HepG2 (cell line): ENCODE measurements around the gene PLPP3. TPM values are rescaled to one million over a fixed set of nuclear protein-coding genes. Genes with fewer than 3 reads are reported as not detected.

Source experiments
- CAMTA2 ChIP-seq: sonication (generic); formaldehyde crosslinking; IDR thresholded peaks from 2 replicates; pipeline ENCODE4 v1.4.0; 2020; ENCODE audit warnings: mild to moderate bottlenecking, missing genetic modification reagents, borderline replicate concordance
- CCDC6 ChIP-seq: sonication (generic); formaldehyde crosslinking; IDR thresholded peaks from 2 replicates; pipeline ENCODE4 v1.8.1; 2022; ENCODE audit warnings: mild to moderate bottlenecking, missing genetic modification reagents, moderate library complexity
- DDIT3 ChIP-seq: sonication (generic); formaldehyde crosslinking; IDR thresholded peaks from 2 replicates; pipeline ENCODE4 v1.4.0; 2020; ENCODE audit warnings: mild to moderate bottlenecking, missing genetic modification reagents
- GMEB1 ChIP-seq: sonication (generic); formaldehyde crosslinking; IDR thresholded peaks from 2 replicates; pipeline ENCODE4 v1.5.1; 2020; ENCODE audit warnings: missing genetic modification reagents, mild to moderate bottlenecking, borderline replicate concordance
- GTF2F1 ChIP-seq: fragments of 150-350 bp; IDR thresholded peaks from 2 replicates; pipeline ENCODE4 v1.6.1; 2014; ENCODE audit warnings: low read length
- HNRNPUL1 ChIP-seq: fragments of 200-400 bp; formaldehyde crosslinking; IDR thresholded peaks from 2 replicates; pipeline ENCODE4 v1.6.1; 2017; ENCODE audit warnings: low read depth, mild to moderate bottlenecking, low read length, moderate library complexity
- KDM6A ChIP-seq: IDR thresholded peaks from 2 replicates; pipeline ENCODE4 v1.6.1; 2016; ENCODE audit warnings: low read depth
- RARG ChIP-seq: sonication (generic); formaldehyde crosslinking; IDR thresholded peaks from 2 replicates; pipeline ENCODE4 v1.4.0; 2020; ENCODE audit warnings: low read depth, mild to moderate bottlenecking, missing genetic modification reagents
- SALL1 ChIP-seq: sonication (generic); formaldehyde crosslinking; IDR thresholded peaks from 2 replicates; pipeline ENCODE4 v1.8.0; 2022; ENCODE audit warnings: mild to moderate bottlenecking, missing genetic modification reagents
- SMYD3 ChIP-seq: sonication (generic); formaldehyde crosslinking; IDR thresholded peaks from 2 replicates; pipeline ENCODE4 v1.8.1; 2023; ENCODE audit warnings: mild to moderate bottlenecking, missing genetic modification reagents
- SYNCRIP ChIP-seq: fragments of 200-400 bp; formaldehyde crosslinking; IDR thresholded peaks from 2 replicates; pipeline ENCODE4 v1.6.1; 2018; ENCODE audit warnings: mild to moderate bottlenecking, low read depth, low read length; ENCODE audit not compliant: insufficient read depth
- THYN1 ChIP-seq: sonication (generic); formaldehyde crosslinking; IDR thresholded peaks from 2 replicates; pipeline ENCODE4 v1.8.1; 2023; ENCODE audit warnings: low read depth, mild to moderate bottlenecking, moderate library complexity, missing genetic modification reagents, borderline replicate concordance
- TP53 ChIP-seq: sonication (generic); formaldehyde crosslinking; conservative IDR thresholded peaks from 2 replicates; pipeline ENCODE4 v1.4.0; 2020; ENCODE audit warnings: missing genetic modification reagents
- XRCC5 ChIP-seq: fragments of 200-400 bp; formaldehyde crosslinking; optimal IDR thresholded peaks from 2 replicates; pipeline ENCODE3; 2017; ENCODE audit warnings: mild to moderate bottlenecking, low read length
- ZC3H13 ChIP-seq: sonication (generic); formaldehyde crosslinking; IDR thresholded peaks from 2 replicates; pipeline ENCODE4 v1.8.1; 2023; ENCODE audit warnings: mild to moderate bottlenecking, missing genetic modification reagents, moderate library complexity
- ZNF619 ChIP-seq: sonication (generic); formaldehyde crosslinking; IDR thresholded peaks from 2 replicates; pipeline ENCODE4 v1.4.0; 2020; ENCODE audit warnings: mild to moderate bottlenecking, missing genetic modification reagents
- ZNF749 ChIP-seq: sonication (generic); formaldehyde crosslinking; IDR thresholded peaks from 2 replicates; pipeline ENCODE4 v1.8.0; 2022; ENCODE audit warnings: mild to moderate bottlenecking, missing genetic modification reagents, moderate library complexity, borderline replicate concordance
- polyA plus RNA-seq, 8 experiments: library from polyadenylated mRNA; depleted of rRNA in 3 of 8; stranded (reverse) in 7 of 8; unstranded in 1 of 8; fragments of >200 nt; fragmentation: Illumina TruSeq in 4 of 8; extraction: Trizol in 4 of 8; gene quantifications; 2 replicates each; pipeline versions ENCODE4 v1.2.1 to v1.2.3, GENCODE V29; 2011 to 2016; ENCODE audit warnings: low read depth in 4 of 8, missing spikeins in 1 of 8, mixed read lengths in 1 of 8; ENCODE audit not compliant: insufficient read depth in 1 of 8
- total RNA-seq, 5 experiments: library from RNA; depleted of rRNA; stranded (reverse); fragments of >200 nt; fragmentation: Illumina TruSeq; extraction: Trizol; gene quantifications; 2 replicates each; pipeline ENCODE4 v1.2.3, GENCODE V29; 2016; ENCODE audit warnings: low read depth in 1 of 5
- TF ChIP-seq, protein P1 (sequence below): sonication (generic); formaldehyde crosslinking; IDR thresholded peaks from 2 replicates; pipeline ENCODE4 v1.4.0; 2020; ENCODE audit warnings: missing genetic modification reagents, borderline replicate concordance
- TF ChIP-seq, protein P2 (sequence below): sonication (generic); formaldehyde crosslinking; IDR thresholded peaks from 2 replicates; pipeline ENCODE4 v1.5.0; 2020; ENCODE audit warnings: mild to moderate bottlenecking, missing genetic modification reagents
- TF ChIP-seq, protein P3 (sequence below): sonication (generic); formaldehyde crosslinking; IDR thresholded peaks from 2 replicates; pipeline ENCODE4 v1.5.1; 2020; ENCODE audit warnings: missing genetic modification reagents, mild to moderate bottlenecking, borderline replicate concordance

Gene PLPP3
- total and polyA plus RNA-seq, 2 of the 13 experiments (the other 11 are each of a cell fraction or from before 2014, with no cell fraction given) = 49.7 to 65.8 TPM

- no peak for TF ChIP-seq DDIT3
- no peak for TF ChIP-seq CCDC6
- no peak for TF ChIP-seq CAMTA2
- TF ChIP-seq RARG (CRISPR knock-in tag) = no peak
- no peak for TF ChIP-seq THYN1 (CRISPR knock-in tag)
- TF ChIP-seq, protein P1, sequence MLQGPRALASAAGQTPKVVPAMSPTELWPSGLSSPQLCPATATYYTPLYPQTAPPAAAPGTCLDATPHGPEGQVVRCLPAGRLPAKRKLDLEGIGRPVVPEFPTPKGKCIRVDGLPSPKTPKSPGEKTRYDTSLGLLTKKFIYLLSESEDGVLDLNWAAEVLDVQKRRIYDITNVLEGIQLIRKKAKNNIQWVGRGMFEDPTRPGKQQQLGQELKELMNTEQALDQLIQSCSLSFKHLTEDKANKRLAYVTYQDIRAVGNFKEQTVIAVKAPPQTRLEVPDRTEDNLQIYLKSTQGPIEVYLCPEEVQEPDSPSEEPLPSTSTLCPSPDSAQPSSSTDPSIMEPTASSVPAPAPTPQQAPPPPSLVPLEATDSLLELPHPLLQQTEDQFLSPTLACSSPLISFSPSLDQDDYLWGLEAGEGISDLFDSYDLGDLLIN (CRISPR knock-in tag) = no peak
- TF ChIP-seq GTF2F1 = no peak
- 0 out of 2 replicates have a peak, but pooled peaks have one; percentile 70 for TF ChIP-seq SMYD3 (CRISPR knock-in tag)
- no peak for TF ChIP-seq ZNF619 (CRISPR knock-in tag)
- TF ChIP-seq, protein P2, sequence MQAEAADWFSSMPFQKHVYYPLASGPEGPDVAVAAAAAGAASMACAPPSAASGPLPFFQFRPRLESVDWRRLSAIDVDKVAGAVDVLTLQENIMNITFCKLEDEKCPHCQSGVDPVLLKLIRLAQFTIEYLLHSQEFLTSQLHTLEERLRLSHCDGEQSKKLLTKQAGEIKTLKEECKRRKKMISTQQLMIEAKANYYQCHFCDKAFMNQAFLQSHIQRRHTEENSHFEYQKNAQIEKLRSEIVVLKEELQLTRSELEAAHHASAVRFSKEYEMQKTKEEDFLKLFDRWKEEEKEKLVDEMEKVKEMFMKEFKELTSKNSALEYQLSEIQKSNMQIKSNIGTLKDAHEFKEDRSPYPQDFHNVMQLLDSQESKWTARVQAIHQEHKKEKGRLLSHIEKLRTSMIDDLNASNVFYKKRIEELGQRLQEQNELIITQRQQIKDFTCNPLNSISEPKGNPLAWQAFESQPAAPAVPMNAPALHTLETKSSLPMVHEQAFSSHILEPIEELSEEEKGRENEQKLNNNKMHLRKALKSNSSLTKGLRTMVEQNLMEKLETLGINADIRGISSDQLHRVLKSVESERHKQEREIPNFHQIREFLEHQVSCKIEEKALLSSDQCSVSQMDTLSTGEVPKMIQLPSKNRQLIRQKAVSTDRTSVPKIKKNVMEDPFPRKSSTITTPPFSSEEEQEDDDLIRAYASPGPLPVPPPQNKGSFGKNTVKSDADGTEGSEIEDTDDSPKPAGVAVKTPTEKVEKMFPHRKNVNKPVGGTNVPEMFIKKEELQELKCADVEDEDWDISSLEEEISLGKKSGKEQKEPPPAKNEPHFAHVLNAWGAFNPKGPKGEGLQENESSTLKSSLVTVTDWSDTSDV (CRISPR knock-in tag) = no peak; the same call in 1 of the 2 replicates
- no peak for TF ChIP-seq XRCC5
- peak; percentile 67 for TF ChIP-seq SALL1
- TF ChIP-seq HNRNPUL1 = no peak
- TF ChIP-seq GMEB1 = no peak
- no peak for TF ChIP-seq KDM6A (CRISPR knock-in tag)
- no peak for TF ChIP-seq SYNCRIP
- TF ChIP-seq, protein P3, sequence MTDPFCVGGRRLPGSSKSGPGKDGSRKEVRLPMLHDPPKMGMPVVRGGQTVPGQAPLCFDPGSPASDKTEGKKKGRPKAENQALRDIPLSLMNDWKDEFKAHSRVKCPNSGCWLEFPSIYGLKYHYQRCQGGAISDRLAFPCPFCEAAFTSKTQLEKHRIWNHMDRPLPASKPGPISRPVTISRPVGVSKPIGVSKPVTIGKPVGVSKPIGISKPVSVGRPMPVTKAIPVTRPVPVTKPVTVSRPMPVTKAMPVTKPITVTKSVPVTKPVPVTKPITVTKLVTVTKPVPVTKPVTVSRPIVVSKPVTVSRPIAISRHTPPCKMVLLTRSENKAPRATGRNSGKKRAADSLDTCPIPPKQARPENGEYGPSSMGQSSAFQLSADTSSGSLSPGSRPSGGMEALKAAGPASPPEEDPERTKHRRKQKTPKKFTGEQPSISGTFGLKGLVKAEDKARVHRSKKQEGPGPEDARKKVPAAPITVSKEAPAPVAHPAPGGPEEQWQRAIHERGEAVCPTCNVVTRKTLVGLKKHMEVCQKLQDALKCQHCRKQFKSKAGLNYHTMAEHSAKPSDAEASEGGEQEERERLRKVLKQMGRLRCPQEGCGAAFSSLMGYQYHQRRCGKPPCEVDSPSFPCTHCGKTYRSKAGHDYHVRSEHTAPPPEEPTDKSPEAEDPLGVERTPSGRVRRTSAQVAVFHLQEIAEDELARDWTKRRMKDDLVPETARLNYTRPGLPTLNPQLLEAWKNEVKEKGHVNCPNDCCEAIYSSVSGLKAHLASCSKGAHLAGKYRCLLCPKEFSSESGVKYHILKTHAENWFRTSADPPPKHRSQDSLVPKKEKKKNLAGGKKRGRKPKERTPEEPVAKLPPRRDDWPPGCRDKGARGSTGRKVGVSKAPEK = no peak
- peak; percentile 62 for TF ChIP-seq ZC3H13 (CRISPR knock-in tag)
- TF ChIP-seq TP53 (CRISPR knock-in tag) = no peak
- TF ChIP-seq ZNF749 (CRISPR knock-in tag) = no peak
Observed at GRCh38 chr1:56578138-56578962, 1.0 kb downstream of the PLPP3 start (continued).
